K562 (cell line): ENCODE measurements around the gene KBTBD13. TPM values are rescaled to one million over a fixed set of nuclear protein-coding genes. Genes with fewer than 3 reads are reported as not detected.

ENCODE experiments used
- ATAC-seq: fragments of 200-7000 bp; cut with Tn5 transposase; 3 replicates; pipeline ENCODE4 v1.9.1; 2020; ENCODE audit warnings: moderate library complexity
- BruUV-seq: library from RNA; stranded (reverse); fragments of 400-500 nt; replicated peaks from 2 replicates; lab custom pipeline; 2021; lab: Mats Ljungman, UMichigan
- CTCF ChIA-PET: fragments of 300-600 bp; formaldehyde crosslinking; extraction: SDS; loops from one replicate; lab custom pipeline; 2021; ENCODE audit warnings: low intra/inter-chr PET ratio; lab: Yijun Ruan, JAX
- POLR2A ChIA-PET: fragments of 300-600, 350-650 bp; sonication (Branson Sonifier 250); formaldehyde crosslinking; extraction: SDS; loops from one replicate; lab custom pipeline; 2021; ENCODE audit warnings: antibody characterized with exemption, inconsistent platforms; lab: Yijun Ruan, JAX
- DNase-seq, 4 experiments: peaks; one replicate each; pipeline versions ENCODE4 v3.0.0 to v3.0.0-alpha.2; 2011 to 2018; ENCODE audit warnings: low spot score in 3 of 4, mixed read lengths in 3 of 4; ENCODE audit errors: extremely low read depth in 1 of 4
- FAIRE-seq: peaks from 2 replicates; lab custom pipeline; 2011; peaks lifted over from hg19 to GRCh38; lab: Jason Lieb, UNC
- H2AFZ ChIP-seq: 2 replicates; pipeline ENCODE4 v1.6.0; 2011; ENCODE audit warnings: low read depth, low read length, control low read depth, inconsistent platforms
- H3K27ac ChIP-seq: fragments of 200-600 bp; 3 replicates; pipeline ENCODE4 v1.8.0; 2011; ENCODE audit warnings: low read depth, mild to moderate bottlenecking, control low read depth, inconsistent platforms, low read length, moderate library complexity, mixed read lengths; ENCODE audit errors: extremely low read depth
- H3K27me3 ChIP-seq, 2 experiments: fragments of 300-600 bp in 1 of 2; 2 replicates in 1 of 2; 3 replicates in 1 of 2; pipeline versions ENCODE4 v1.6.0 to v1.8.0; 2011; ENCODE audit warnings: inconsistent platforms in 2 of 2, low read length in 2 of 2, mild to moderate bottlenecking in 1 of 2, mixed read lengths in 1 of 2, moderate library complexity in 1 of 2; ENCODE audit not compliant: control insufficient read depth in 2 of 2, insufficient read depth in 2 of 2
- H3K36me3 ChIP-seq: fragments of 300-600 bp; 3 replicates; pipeline ENCODE4 v1.8.0; 2011; ENCODE audit warnings: mild to moderate bottlenecking, low read length, inconsistent platforms; ENCODE audit not compliant: control insufficient read depth, insufficient read depth
- H3K4me1 ChIP-seq, 2 experiments: fragments of 200-600 bp in 1 of 2; replicated peaks in 1 of 2; 2 replicates in 1 of 2; 3 replicates in 1 of 2; pipeline versions ENCODE4 v1.5.1 to v1.8.0; 2011; ENCODE audit warnings: inconsistent platforms in 2 of 2, low read length in 2 of 2, mild to moderate bottlenecking in 1 of 2, mixed read lengths in 1 of 2, moderate library complexity in 1 of 2; ENCODE audit not compliant: control insufficient read depth in 2 of 2, insufficient read depth in 2 of 2
- H3K4me2 ChIP-seq: 2 replicates; pipeline ENCODE4 v1.6.1; 2011; ENCODE audit warnings: low read length, control low read depth, inconsistent platforms, mixed read lengths; ENCODE audit not compliant: insufficient read depth
- H3K4me3 ChIP-seq: fragments of 200-600 bp; sonication (generic), shearing (Covaris generic); 2 replicates; pipeline ENCODE4 v1.5.1; 2016; ENCODE audit warnings: control low read depth, inconsistent platforms
- H3K79me2 ChIP-seq: fragments of 200-600 bp; 3 replicates; pipeline ENCODE4 v1.8.0; 2011; ENCODE audit warnings: low read length, inconsistent platforms; ENCODE audit not compliant: control insufficient read depth, insufficient read depth
- H3K9ac ChIP-seq, 2 experiments: 2 replicates each; pipeline versions ENCODE4 v1.6.0 to v1.6.1; 2011; ENCODE audit warnings: low read depth in 2 of 2, low read length in 2 of 2, control low read depth in 1 of 2, inconsistent platforms in 1 of 2, mild to moderate bottlenecking in 1 of 2, mixed read lengths in 1 of 2; ENCODE audit not compliant: insufficient read depth in 1 of 2
- H3K9me1 ChIP-seq: one replicate; pipeline ENCODE4 v1.6.0; 2011; ENCODE audit warnings: inconsistent platforms, mild to moderate bottlenecking, low read length, moderate library complexity; ENCODE audit not compliant: control insufficient read depth, insufficient read depth
- H3K9me3 ChIP-seq: replicated peaks from 2 replicates; pipeline ENCODE4 v1.5.1; 2011; ENCODE audit warnings: low read depth, low read length, inconsistent platforms; ENCODE audit not compliant: control insufficient read depth, insufficient read depth
- H4K20me1 ChIP-seq: replicated peaks from 2 replicates; pipeline ENCODE4 v1.6.1; 2011; ENCODE audit warnings: low read length, inconsistent platforms, mixed read lengths; ENCODE audit not compliant: control insufficient read depth, insufficient read depth
- ATF7 ChIP-seq: fragments of 450-650 bp; IDR thresholded peaks from 2 replicates; pipeline ENCODE4 v1.7.1; 2014; ENCODE audit warnings: mild to moderate bottlenecking, moderate library complexity
- KDM1A ChIP-seq, 2 experiments: fragments of 450-650 bp; IDR thresholded peaks; 2 replicates each; pipeline ENCODE4 v1.6.1; 2016; ENCODE audit warnings: mild to moderate bottlenecking in 2 of 2
- SNRNP70 ChIP-seq: fragments of 200-400 bp; formaldehyde crosslinking; optimal IDR thresholded peaks from 2 replicates; pipeline ENCODE3; 2017; ENCODE audit warnings: low read depth, low read length
- ZFP30 ChIP-seq: fragments of 250-450 bp; sonication (Bioruptor Pico); IDR thresholded peaks from 2 replicates; pipeline ENCODE4 v1.8.0; 2022; ENCODE audit warnings: moderate library complexity, mild to moderate bottlenecking, inconsistent platforms, borderline replicate concordance
- WGBS: fragments of 100-300 bp; shearing (Covaris generic); methylation state at CpG from one replicate; pipeline ENCODE4 v1.1.6; 2016; ENCODE audit warnings: low coverage, mixed read lengths; ENCODE audit not compliant: insufficient coverage; ENCODE audit errors: missing lambda C conversion rate; 5-methylcytosine and 5-hydroxymethylcytosine counted together
- in situ Hi-C: fragments of 300-500 bp; cut with MboI; formaldehyde crosslinking; loops from 4 replicates; pipeline ENCODE4 v1.15.0; 2018; ENCODE audit warnings: inconsistent platforms, mixed read lengths
- intact Hi-C: fragments of 100-400 bp; cut with micrococcal nuclease; formaldehyde crosslinking; loops from 2 replicates; pipeline ENCODE4 v1.14.2; 2022
- polyA plus RNA-seq, 8 experiments: library from polyadenylated mRNA; depleted of rRNA in 4 of 8; stranded (reverse) in 5 of 8; unstranded in 3 of 8; fragments of >200 nt; fragmentation: Nextera tagmentation in 2 of 8; fragmentation: Illumina TruSeq in 1 of 8; extraction: Ambion mirVana in 2 of 8; extraction: Trizol in 1 of 8; gene quantifications; 2 replicates each; pipeline versions ENCODE4 v1.2.1 to v1.2.3, GENCODE V29; 2011 to 2014; ENCODE audit warnings: inconsistent platforms in 1 of 8, missing spikeins in 1 of 8
- total RNA-seq, 7 experiments: library from RNA; depleted of rRNA in 6 of 7; stranded (reverse); fragments of >200 nt in 6 of 7; fragmentation: Illumina TruSeq in 2 of 7; extraction: Trizol in 2 of 7; gene quantifications; 2 replicates each; pipeline versions ENCODE4 v1.2.1 to v1.2.3, GENCODE V29; 2011 to 2021; ENCODE audit warnings: low replicate concordance in 1 of 7
- TF ChIP-seq, protein P1 (sequence below), 2 experiments: fragments of 450-650 bp in 1 of 2; sonication (generic) in 1 of 2; formaldehyde crosslinking in 1 of 2; IDR thresholded peaks in 1 of 2; conservative IDR thresholded peaks in 1 of 2; 2 replicates each; pipeline versions ENCODE4 v1.6.1 to v1.8.1; 2016 to 2023; ENCODE audit warnings: mild to moderate bottlenecking in 2 of 2, moderate library complexity in 2 of 2, inconsistent platforms in 1 of 2, missing genetic modification reagents in 1 of 2

KBTBD13 gene
- total and polyA plus RNA-seq, 9 of the 15 experiments (the other 6 are each of a cell fraction or from before 2014, with no cell fraction given) = 0.07 to 0.13 (median 0.10) TPM; not detected in 3

- ATAC-seq = peak; percentile 35; the same call in 1 of the 3 replicates
- Histone ChIP-seq H4K20me1 (no peaks in the 10 kb centered on the region), H3K79me2 (no peaks in the 10 kb centered on the region), H3K4me1 (peaks cover 0 to 5% of the 10 kb centered on the region in 2 experiments; a peak in 1 of 5 replicates), H3K9me1 (no peaks in the 10 kb centered on the region), H3K9me3 (no peaks in the 10 kb centered on the region), H2AFZ (no peak overlapping the region), H3K27me3 (no peaks in the 10 kb centered on the region; a peak in 2 of 5 replicates), H3K27ac (no peak overlapping the region)
- 31% methylated on average over 5 of the region's 5 CpGs for WGBS
- no peak for FAIRE-seq
- no peak for DNase-seq
- CTCF ChIA-PET = no interaction called here
- TF ChIP-seq ZFP30 = no peak
- peak; percentile 21 for TF ChIP-seq SNRNP70
- 0 out of 4 replicates have a peak, but pooled peaks of 1 of the 2 experiments have one; percentile 8 for TF ChIP-seq KDM1A (IDR thresholded peaks at IDR 0.05)
- TF ChIP-seq, protein P1, sequence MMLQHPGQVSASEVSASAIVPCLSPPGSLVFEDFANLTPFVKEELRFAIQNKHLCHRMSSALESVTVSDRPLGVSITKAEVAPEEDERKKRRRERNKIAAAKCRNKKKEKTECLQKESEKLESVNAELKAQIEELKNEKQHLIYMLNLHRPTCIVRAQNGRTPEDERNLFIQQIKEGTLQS (IDR thresholded peaks at IDR 0.05) = peak; percentile 66
- TF ChIP-seq, protein P1 (CRISPR knock-in tag; conservative IDR thresholded peaks at IDR 0.05) = no peak
- 0 out of 2 replicates have a peak, but pooled peaks have one; percentile 37 for TF ChIP-seq ATF7
- TF ChIP-seq, all 486 proteins: peak for 4
- intact Hi-C loops = no loop called here
- BruUV-seq = no TSS peak
- H3K36me3 ChIP-seq = peaks cover 15% of the 10 kb centered on the region; the same call in 2 of the 3 replicates
- no peak overlapping the region for H3K4me3 ChIP-seq
- no peak overlapping the region for H3K4me2 ChIP-seq
- in situ Hi-C loops = no loop called here
- POLR2A ChIA-PET = interaction anchor here (0.6 to 1.4 kb wide), 4 partner anchors 9 to 210 kb away, joined by 3 to 4 read pairs (median 3); partner anchors contain the start of gene RNU5B-1
- peak overlapping the region in 1 of 2 experiments; percentile 33; a peak in 1 of 4 replicates for H3K9ac ChIP-seq
Measured at GRCh38 chr15:65095011-65095746, 18.6 kb downstream of the KBTBD13 start.
